HepG2 (cell line): ENCODE measurements around the gene ABCC8.

Experiments
- EZH2 ChIP-seq: conservative IDR thresholded peaks from 2 replicates; pipeline ENCODE4 v1.6.1; 2012; ENCODE audit warnings: mild to moderate bottlenecking, low read depth, low read length, moderate library complexity
- FOSL1 ChIP-seq: sonication (generic); formaldehyde crosslinking; IDR thresholded peaks from 2 replicates; pipeline ENCODE4 v1.9.0; 2021; ENCODE audit warnings: missing genetic modification reagents, borderline replicate concordance
- NR3C1 ChIP-seq: sonication (generic); formaldehyde crosslinking; IDR thresholded peaks from 2 replicates; pipeline ENCODE4 v1.4.0; 2020; ENCODE audit warnings: missing genetic modification reagents
- RAD21 ChIP-seq: fragments of 450-650 bp; formaldehyde crosslinking; IDR thresholded peaks from 2 replicates; pipeline ENCODE4 v1.5.0; 2020; ENCODE audit warnings: mild to moderate bottlenecking
- REST ChIP-seq, 2 experiments: IDR thresholded peaks; 2 replicates each; pipeline ENCODE4 v1.6.1; 2011 to 2012; ENCODE audit warnings: low read length in 2 of 2, borderline replicate concordance in 1 of 2, low read depth in 1 of 2, mild to moderate bottlenecking in 1 of 2, moderate library complexity in 1 of 2
- SIN3A ChIP-seq: IDR thresholded peaks from 2 replicates; pipeline ENCODE4 v1.6.1; 2011; ENCODE audit warnings: low read depth, mild to moderate bottlenecking, control low read depth, low read length, borderline replicate concordance
- SMC3 ChIP-seq: IDR thresholded peaks from 2 replicates; pipeline ENCODE4 v1.6.1; 2011; ENCODE audit warnings: low read length, improper control_type of control experiment
- STAG1 ChIP-seq: sonication (generic); formaldehyde crosslinking; IDR thresholded peaks from 2 replicates; pipeline ENCODE4 v1.4.0; 2020; ENCODE audit warnings: missing genetic modification reagents
- ZNF407 ChIP-seq: sonication (generic); formaldehyde crosslinking; IDR thresholded peaks from one replicate; pipeline ENCODE4 v1.5.1; 2020; ENCODE audit warnings: mild to moderate bottlenecking, missing genetic modification reagents; ENCODE audit errors: not compliant biosample characterization
- ZNF788 ChIP-seq: sonication (generic); formaldehyde crosslinking; IDR thresholded peaks from 2 replicates; pipeline ENCODE4 v1.5.0; 2020; ENCODE audit warnings: mild to moderate bottlenecking, missing genetic modification reagents, borderline replicate concordance

DNA sequence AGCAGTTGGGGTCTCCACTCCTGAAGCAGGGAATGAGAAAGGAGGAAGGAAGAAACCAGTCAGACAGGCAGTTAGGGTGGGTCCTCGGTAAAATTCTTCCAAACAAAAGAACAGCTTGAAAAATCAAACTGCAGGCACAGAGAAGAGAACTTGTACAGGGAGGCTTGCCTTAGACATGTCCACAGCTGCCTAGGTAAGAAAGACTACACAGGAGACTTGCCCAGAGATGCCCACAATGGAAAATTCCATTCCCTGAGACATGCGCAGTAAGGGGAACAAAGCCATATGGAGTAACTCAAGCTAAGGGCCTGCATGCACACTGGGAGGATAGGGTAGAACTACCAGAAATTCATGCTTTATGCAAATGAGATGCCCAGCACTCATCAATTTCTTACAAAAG, 98.0 kb downstream of the ABCC8 start:
- TF ChIP-seq FOSL1 (no peak), RAD21 (CRISPR knock-in tag) (no peak), SIN3A (no peak), STAG1 (CRISPR knock-in tag) (no peak), NR3C1 (no peak), ZNF407 (CRISPR knock-in tag) (no peak), ZNF788 (CRISPR knock-in tag) (no peak), EZH2 (no peak), REST (IDR thresholded peaks at IDR 0.05; ENCODE audit: borderline replicate concordance in 1 of 2, low read depth in 1 of 2, low read length in 2 of 2) (no peak), SMC3 (no peak)
